ENCODE measurements around the gene INTS11. TPM values are rescaled to one million over a fixed set of nuclear protein-coding genes. Genes with fewer than 3 reads are reported as not detected.

The INTS11 gene
- total and polyA plus RNA-seq, 9 of the 15 experiments (the other 6 are each of a cell fraction or from before 2014, with no cell fraction given), result 3.6 to 183 (median 110) TPM

GRCh38 chr1:1358433-1359271, 34.2 kb upstream of the INTS11 start, which contains the start of gene MXRA8 (continued):
- TF ChIP-seq HBP1 (CRISPR knock-in tag; IDR thresholded peaks at IDR 0.05) (no peak), RBBP5 (IDR thresholded peaks at IDR 0.05; ENCODE audit: borderline replicate concordance, insufficient read depth, low read length, poor library complexity, severe bottlenecking) (no peak), GATAD2A (IDR thresholded peaks at IDR 0.05) (no peak; the same call in 1 of the 2 replicates), ZNF76 (CRISPR knock-in tag; IDR thresholded peaks at IDR 0.05; ENCODE audit: borderline replicate concordance) (no peak), EZH2 (IDR thresholded peaks at IDR 0.05; ENCODE audit: borderline replicate concordance, low read depth, low read length) (no peak), PKNOX1 (IDR thresholded peaks at IDR 0.05) (peak; percentile 14; the same call in 1 of the 2 replicates), ZNF740 (CRISPR knock-in tag; IDR thresholded peaks at IDR 0.05) (no peak), ZNF740 (tag; IDR thresholded peaks at IDR 0.05) (peak in 1 of 2 experiments; percentile 62; a peak in 1 of 4 replicates), COPS2 (conservative IDR thresholded peaks at IDR 0.05) (no peak), KDM5B (IDR thresholded peaks at IDR 0.05; ENCODE audit: insufficient replicate concordance, low read depth, low read length) (no peak), EP400 (IDR thresholded peaks at IDR 0.05) (peak; percentile 63; the same call in 1 of the 2 replicates), RBM34 (IDR thresholded peaks at IDR 0.05; ENCODE audit: borderline replicate concordance, insufficient read depth, low read length) (no peak), AFF1 (IDR thresholded peaks at IDR 0.05; ENCODE audit: low read depth in 1 of 2, partially characterized antibody in 2 of 2) (no peak), ZNF395 (CRISPR knock-in tag; IDR thresholded peaks at IDR 0.05) (no peak), ZEB2 (IDR thresholded peaks at IDR 0.05) (no peak), SMAD4 (CRISPR knock-in tag; conservative IDR thresholded peaks at IDR 0.05) (peak; percentile 69), KLF1 (tag; IDR thresholded peaks at IDR 0.05) (peak; percentile 86), ZNF41 (CRISPR knock-in tag; conservative IDR thresholded peaks at IDR 0.05) (no peak)

Measured in K562 (cell line).